Measurements from ENCODE around the gene MRFAP1L1. TPM values are rescaled to one million over a fixed set of nuclear protein-coding genes. Genes with fewer than 3 reads are reported as not detected.
A peak's percentile ranks its signal among the peaks of the same experiment; 100 is the strongest.

Gene MRFAP1L1
- total and polyA plus RNA-seq, 2 experiments from 2014 or later: 61.6 to 73.8 TPM

GRCh38 chr4:6746721-6747293 is 37.1 kb upstream of the MRFAP1L1 start (continued):
- TF ChIP-seq CTCF (conservative IDR thresholded peaks at IDR 0.05; ENCODE audit: low read depth in 2 of 2): no peak
- TF ChIP-seq ZNF114 (CRISPR knock-in tag; IDR thresholded peaks at IDR 0.05): no peak
- TF ChIP-seq CREB1 (CRISPR knock-in tag; IDR thresholded peaks at IDR 0.05; ENCODE audit: low read depth): no peak

DNA sequence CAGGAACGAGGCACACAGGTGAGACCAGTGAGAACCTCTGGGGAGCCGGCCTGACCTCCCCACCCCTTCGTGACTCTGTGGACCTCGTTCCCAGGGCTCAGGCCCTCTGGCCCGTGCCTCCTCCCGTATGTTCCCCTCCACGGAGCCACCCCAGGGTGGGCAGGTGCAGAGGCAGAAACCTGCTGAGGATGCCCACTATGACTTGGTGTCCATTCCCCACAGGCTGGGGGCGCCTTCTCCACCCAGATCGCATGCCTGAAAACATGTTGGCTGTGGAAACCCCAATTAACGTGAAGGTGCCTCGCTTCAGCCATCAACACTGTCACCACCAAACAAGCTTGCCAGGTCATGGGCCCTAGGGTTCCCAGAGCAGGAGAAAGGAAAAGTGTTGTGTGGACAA is 33.3 kb upstream of the MRFAP1L1 start:
- Histone ChIP-seq H3K4me3 (no peak overlapping the region), H3F3A (replicated peaks; ENCODE audit: low read depth) (no peaks in the 10 kb centered on the region), H4K20me1 (replicated peaks; ENCODE audit: insufficient read depth) (no peaks in the 10 kb centered on the region), H3K4me1 (ENCODE audit: insufficient read depth) (no peaks in the 10 kb centered on the region), H3K79me2 (replicated peaks; ENCODE audit: insufficient read depth) (no peaks in the 10 kb centered on the region), H3K36me3 (ENCODE audit: insufficient read depth) (no peaks in the 10 kb centered on the region), H3K4me2 (no peak overlapping the region), H3K27ac (ENCODE audit: low read depth) (no peak overlapping the region), H2AFZ (no peak overlapping the region), H3K27me3 (ENCODE audit: insufficient read depth) (no peaks in the 10 kb centered on the region), H3K9me2 (ENCODE audit: insufficient read depth) (no peaks in the 10 kb centered on the region)
- no peak for DNase-seq (ENCODE audit: low spot score)
- Mint-ChIP-seq H3K4me3 (no peak overlapping the region), H3K4me1 (no peaks in the 10 kb centered on the region), H3K27me3 (ENCODE audit: insufficient read depth, low read depth, poor library complexity) (no peaks in the 10 kb centered on the region), H3K9me3 (peaks cover 9% of the 10 kb centered on the region; the same call in 2 of the 3 replicates), H3K36me3 (ENCODE audit: low read depth) (no peaks in the 10 kb centered on the region), H3K27ac (no peak overlapping the region)
- TF ChIP-seq EZH2phosphoT487 (IDR thresholded peaks at IDR 0.05; ENCODE audit: unreplicated experiment) (no peak), NANOG (IDR thresholded peaks at IDR 0.05; ENCODE audit: borderline replicate concordance) (no peak), CTCF (conservative IDR thresholded peaks at IDR 0.05; ENCODE audit: low read depth in 2 of 2) (peak in 1 of 2 experiments; percentile 40; a peak in 2 of 4 replicates), ZNF462 (CRISPR knock-in tag; IDR thresholded peaks at IDR 0.05) (no peak)
- TF ChIP-seq, protein P1, sequence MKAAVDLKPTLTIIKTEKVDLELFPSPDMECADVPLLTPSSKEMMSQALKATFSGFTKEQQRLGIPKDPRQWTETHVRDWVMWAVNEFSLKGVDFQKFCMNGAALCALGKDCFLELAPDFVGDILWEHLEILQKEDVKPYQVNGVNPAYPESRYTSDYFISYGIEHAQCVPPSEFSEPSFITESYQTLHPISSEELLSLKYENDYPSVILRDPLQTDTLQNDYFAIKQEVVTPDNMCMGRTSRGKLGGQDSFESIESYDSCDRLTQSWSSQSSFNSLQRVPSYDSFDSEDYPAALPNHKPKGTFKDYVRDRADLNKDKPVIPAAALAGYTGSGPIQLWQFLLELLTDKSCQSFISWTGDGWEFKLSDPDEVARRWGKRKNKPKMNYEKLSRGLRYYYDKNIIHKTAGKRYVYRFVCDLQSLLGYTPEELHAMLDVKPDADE (IDR thresholded peaks at IDR 0.05): no peak
- no peak for ATAC-seq
